Peyer's patch (tissue), 4 donors: ENCODE measurements around the gene ADM.

ENCODE experiments used
- CTCF ChIP-seq, 6 experiments: fragments of 450-650 bp in 4 of 6; fragments of 200-600 bp in 2 of 6; sonication (generic) in 1 of 6; IDR thresholded peaks; one replicate each; pipeline ENCODE4 v1.5.1; 2017 to 2019; ENCODE audit warnings: antibody characterized with exemption in 6 of 6, mild to moderate bottlenecking in 3 of 6, moderate library complexity in 1 of 6
- POLR2A ChIP-seq, 2 donors: fragments of 450-650 bp; IDR thresholded peaks; one replicate each; pipeline ENCODE4 v1.5.1; 2017; ENCODE audit warnings: antibody characterized with exemption in 2 of 2, mild to moderate bottlenecking in 2 of 2, moderate library complexity in 2 of 2

- TF ChIP-seq CTCF (IDR thresholded peaks at IDR 0.05) (no peak), POLR2A (IDR thresholded peaks at IDR 0.05) (no peak)
Observed at GRCh38 chr11:10267821-10268220, 37.1 kb upstream of the ADM start.
